ENCODE results near the gene SORBS2.

Gene SORBS2

GRCh38 chr4:185774845-185775680 lies 36.9 kb downstream of the SORBS2 start:
- H3K36me3 Mint-ChIP-seq (ENCODE audit: low read depth): peaks cover 13% of the 10 kb centered on the region
- TF ChIP-seq CTCF (IDR thresholded peaks at IDR 0.05): no peak
- peak overlapping the region; percentile 61 for H3K4me3 Mint-ChIP-seq
- H3K9me3 Mint-ChIP-seq: peaks cover 13% of the 10 kb centered on the region
- peaks cover 45% of the 10 kb centered on the region for H3K4me1 Mint-ChIP-seq
- no peak for DNase-seq
- peaks cover 9% of the 10 kb centered on the region for H3K27me3 Mint-ChIP-seq (ENCODE audit: low read depth, poor library complexity)
- H3K27ac Mint-ChIP-seq: no peak overlapping the region

- peak overlapping the region; percentile 61 for H3K4me3 Mint-ChIP-seq
- H3K27ac Mint-ChIP-seq: peak overlapping the region; percentile 62
- peaks cover 9% of the 10 kb centered on the region for H3K27me3 Mint-ChIP-seq (ENCODE audit: low read depth, poor library complexity)
- peaks cover 14% of the 10 kb centered on the region for H3K9me3 Mint-ChIP-seq
- no peak for TF ChIP-seq CTCF (IDR thresholded peaks at IDR 0.05)
- peaks cover 40% of the 10 kb centered on the region for H3K4me1 Mint-ChIP-seq
- peaks cover 13% of the 10 kb centered on the region for H3K36me3 Mint-ChIP-seq (ENCODE audit: low read depth)
- peak; percentile 24 for DNase-seq
Measured at GRCh38 chr4:185774131-185774653, 37.8 kb downstream of the SORBS2 start.

GRCh38 chr4:185773419-185773818 lies 38.6 kb downstream of the SORBS2 start:
- H3K4me3 Mint-ChIP-seq: peak overlapping the region; percentile 54
- H3K4me1 Mint-ChIP-seq: peaks cover 40% of the 10 kb centered on the region
- no peak for DNase-seq

GRCh38 chr4:185772391-185773093 lies 39.5 kb downstream of the SORBS2 start:
- H3K36me3 Mint-ChIP-seq (ENCODE audit: low read depth): peaks cover 13% of the 10 kb centered on the region
- no peak for DNase-seq
- H3K9me3 Mint-ChIP-seq: peaks cover 17% of the 10 kb centered on the region
- peaks cover 40% of the 10 kb centered on the region for H3K4me1 Mint-ChIP-seq
- no peak overlapping the region for H3K4me3 Mint-ChIP-seq
- no peak for TF ChIP-seq CTCF (IDR thresholded peaks at IDR 0.05)
- peak overlapping the region; percentile 13 for H3K27ac Mint-ChIP-seq
- peaks cover 11% of the 10 kb centered on the region for H3K27me3 Mint-ChIP-seq (ENCODE audit: low read depth, poor library complexity)

More at GRCh38 chr4:185773419-185773818, 38.6 kb downstream of the SORBS2 start:
- Mint-ChIP-seq H3K36me3 (ENCODE audit: low read depth) (peaks cover 13% of the 10 kb centered on the region), H3K27ac (no peak overlapping the region), H3K27me3 (ENCODE audit: low read depth, poor library complexity) (peaks cover 9% of the 10 kb centered on the region), H3K9me3 (peaks cover 17% of the 10 kb centered on the region)
- TF ChIP-seq CTCF (IDR thresholded peaks at IDR 0.05): no peak

GRCh38 chr4:185771711-185772390 lies 40.1 kb downstream of the SORBS2 start:
- TF ChIP-seq CTCF (IDR thresholded peaks at IDR 0.05): no peak
- no peak overlapping the region for H3K4me3 Mint-ChIP-seq
- peaks cover 11% of the 10 kb centered on the region for H3K27me3 Mint-ChIP-seq (ENCODE audit: low read depth, poor library complexity)
- peaks cover 13% of the 10 kb centered on the region for H3K36me3 Mint-ChIP-seq (ENCODE audit: low read depth)
- peaks cover 40% of the 10 kb centered on the region for H3K4me1 Mint-ChIP-seq
- H3K9me3 Mint-ChIP-seq: peaks cover 17% of the 10 kb centered on the region
- no peak overlapping the region for H3K27ac Mint-ChIP-seq
- DNase-seq: no peak

Measured in nephron progenitor cell (in vitro differentiated cells).